Measurements from ENCODE around the gene E2F2. TPM values are rescaled to one million over a fixed set of nuclear protein-coding genes. Genes with fewer than 3 reads are reported as not detected.

E2F2 gene
- total RNA-seq, 1 experiment from 2014 or later = 16.3 TPM

DNA sequence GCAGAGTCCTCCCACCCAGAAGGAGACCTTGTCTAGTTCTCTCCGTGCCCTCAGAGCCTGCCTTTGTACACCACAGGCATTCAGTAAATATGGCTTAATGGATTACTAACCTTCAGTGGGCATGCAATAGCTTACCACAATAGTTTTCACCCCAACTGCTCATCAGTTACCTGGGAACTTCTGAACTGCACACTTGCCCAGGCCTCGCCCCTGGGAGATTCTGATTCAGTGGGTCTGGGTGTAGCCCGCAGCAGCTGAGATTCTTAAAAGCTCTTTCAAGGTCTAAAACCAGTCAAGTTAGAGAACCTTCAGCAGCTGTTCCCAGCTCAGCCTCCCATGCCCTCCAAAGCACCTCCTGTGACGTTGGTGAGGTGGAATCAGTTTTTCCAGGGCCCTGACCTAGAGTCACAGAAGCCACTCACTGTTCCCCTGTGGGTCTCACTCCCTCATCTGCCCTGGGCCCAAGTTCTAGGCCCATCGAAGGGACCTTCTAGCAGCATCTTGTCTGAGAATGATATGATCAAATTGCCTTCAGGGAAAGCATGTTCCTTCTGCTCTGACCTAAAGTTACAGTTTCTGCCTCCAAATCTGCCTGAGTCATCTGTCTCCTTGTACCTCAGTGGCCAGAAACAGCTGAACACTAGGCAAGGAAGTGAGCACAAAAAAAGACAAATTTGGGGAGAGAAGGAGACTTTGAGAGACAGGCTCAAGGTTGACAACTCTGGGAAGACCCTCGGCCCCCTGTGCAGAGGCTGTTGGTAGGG is 57.8 kb downstream of the E2F2 start:
- H3K9me2 ChIP-seq (ENCODE audit: insufficient read depth) = no peaks in the 10 kb centered on the region
- no peak overlapping the region for H3K9ac ChIP-seq (ENCODE audit: low read length)
- CTCF ChIA-PET = no interaction called here
- no TSS peak for BruUV-seq (replicated peaks)
- RAD21 ChIA-PET (ENCODE audit: low non-redundant PET in 1 of 2, low total read pairs in 2 of 2, uncharacterized antibody in 2 of 2, unreplicated experiment in 2 of 2) = no interaction called here
- peaks cover 9 to 22% of the 10 kb centered on the region in 2 experiments for H3K4me1 ChIP-seq (ENCODE audit: control insufficient read depth in 1 of 2, insufficient read depth in 2 of 2, low read length in 2 of 2)
- H3K4me3 ChIP-seq (replicated peaks in 1 of 2; ENCODE audit: low read depth in 1 of 2, low read length in 2 of 2) = no peak overlapping the region
- H3K27me3 ChIP-seq (ENCODE audit: insufficient read depth, low read length) = no peaks in the 10 kb centered on the region
- H3K9me3 ChIP-seq (ENCODE audit: control insufficient read depth in 1 of 2, insufficient read depth in 1 of 2, low read depth in 1 of 2, low read length in 2 of 2) = no peaks in the 10 kb centered on the region
- POLR2A ChIA-PET = no interaction called here
- H2AFZ ChIP-seq (ENCODE audit: low read depth, low read length, poor library complexity, severe bottlenecking) = no peak overlapping the region
- intact Hi-C loops (cut with micrococcal nuclease) = no loop called here
- no peak overlapping the region for H3K27ac ChIP-seq (ENCODE audit: low read depth, low read length)
- no peaks in the 10 kb centered on the region for H3K79me2 ChIP-seq (ENCODE audit: insufficient read depth, low read length)
- H4K20me1 ChIP-seq (ENCODE audit: insufficient read depth) = no peaks in the 10 kb centered on the region
- DNase-seq (ENCODE audit: low read depth, low spot score) = no peak
- H3K4me2 ChIP-seq (ENCODE audit: low read length) = no peak overlapping the region
- TF ChIP-seq EZH2phosphoT487 (IDR thresholded peaks at IDR 0.05; ENCODE audit: borderline replicate concordance) = no peak
- no peak for TF ChIP-seq SRF (IDR thresholded peaks at IDR 0.05; ENCODE audit: low read depth)
- no peak for TF ChIP-seq TCF7L2 (IDR thresholded peaks at IDR 0.05; ENCODE audit: borderline replicate concordance, extremely low read depth, insufficient read depth, insufficient read length)
- TF ChIP-seq EZH2 (IDR thresholded peaks at IDR 0.05) = no peak
- TF ChIP-seq POLR2A (IDR thresholded peaks at IDR 0.05; ENCODE audit: borderline replicate concordance, extremely low read depth, insufficient read depth, insufficient read length) = no peak
- TF ChIP-seq CEBPB (IDR thresholded peaks at IDR 0.05; ENCODE audit: low read depth) = no peak
- no peak for TF ChIP-seq ZBTB33 (IDR thresholded peaks at IDR 0.05; ENCODE audit: extremely low read depth, insufficient replicate concordance, low read length)
- no peak for TF ChIP-seq SIN3A (IDR thresholded peaks at IDR 0.05; ENCODE audit: low read depth)
- no peak for TF ChIP-seq RAD21 (IDR thresholded peaks at IDR 0.05; ENCODE audit: low read depth)
- TF ChIP-seq JUND (IDR thresholded peaks at IDR 0.05) = no peak
- no peak for TF ChIP-seq MAX (IDR thresholded peaks at IDR 0.05)
- TF ChIP-seq CBX3 (IDR thresholded peaks at IDR 0.05; ENCODE audit: low read depth) = no peak
- TF ChIP-seq EGR1 (IDR thresholded peaks at IDR 0.05; ENCODE audit: low read depth) = no peak
- TF ChIP-seq FOSL1 (IDR thresholded peaks at IDR 0.05; ENCODE audit: low read depth) = no peak
- no peaks in the 10 kb centered on the region for H3K36me3 ChIP-seq (ENCODE audit: control insufficient read depth in 1 of 2, insufficient read depth in 2 of 2, low read length in 2 of 2)
- ATAC-seq = no peak

All from HCT116 (cell line).